LNCAP (cell line): ENCODE data around the gene CAPN10.

ENCODE experiments used
- CTCF ChIP-seq: fragments of 450-650 bp; IDR thresholded peaks from 2 replicates; pipeline ENCODE4 v1.5.1; 2017; ENCODE audit warnings: mild to moderate bottlenecking

Gene CAPN10

GRCh38 chr2:240603081-240603835 is 16.7 kb downstream of the CAPN10 start:
- no peak for TF ChIP-seq CTCF

GRCh38 chr2:240603846-240604245 is 17.3 kb downstream of the CAPN10 start:
- no peak for TF ChIP-seq CTCF

GRCh38 chr2:240604291-240604938 is 17.9 kb downstream of the CAPN10 start:
- peak; percentile 62 for TF ChIP-seq CTCF

GRCh38 chr2:240604939-240605716 is 18.6 kb downstream of the CAPN10 start:
- no peak for TF ChIP-seq CTCF

GRCh38 chr2:240605867-240606743 is 19.6 kb downstream of the CAPN10 start:
- TF ChIP-seq CTCF, result no peak

- TF ChIP-seq CTCF, result no peak
Measured at GRCh38 chr2:240611601-240612210, 25.2 kb downstream of the CAPN10 start.
